ENCODE results near the gene SLC23A1. TPM values are rescaled to one million over a fixed set of nuclear protein-coding genes. Genes with fewer than 3 reads are reported as not detected.

Gene SLC23A1
- total and polyA plus RNA-seq, 4 donors = 10.0 to 18.0 (median 17.4) TPM

- Histone ChIP-seq H3K36me3 (ENCODE audit: control insufficient read depth in 4 of 4, insufficient read depth in 3 of 4, low read depth in 1 of 4, low read length in 3 of 4) (no peaks in the 10 kb centered on the region), H3K4me3 (ENCODE audit: low read depth in 1 of 3, low read length in 3 of 3) (no peak overlapping the region), H3K9ac (ENCODE audit: low read depth in 1 of 2, low read length in 2 of 2) (no peak overlapping the region), H3K9me3 (ENCODE audit: control insufficient read depth in 4 of 4, low read length in 3 of 4) (no peaks in the 10 kb centered on the region), H3K27ac (ENCODE audit: low read depth in 1 of 2, low read length in 2 of 2) (no peak overlapping the region), H3K27me3 (ENCODE audit: control insufficient read depth in 4 of 4, insufficient read depth in 4 of 4, low read length in 3 of 4) (no peaks in the 10 kb centered on the region), H3K4me1 (ENCODE audit: control insufficient read depth in 4 of 4, insufficient read depth in 4 of 4, low read length in 3 of 4) (peaks cover 3 to 20% (median 13%) of the 10 kb centered on the region in 4 donors)
- no peak for DNase-seq (ENCODE audit: low spot score)
- TF ChIP-seq HNF4A (conservative IDR thresholded peaks at IDR 0.05) = no peak
- 92% methylated on average over 2 of the region's 2 CpGs for WGBS
Measured at GRCh38 chr5:139344177-139344576, 38.9 kb downstream of the SLC23A1 start.

GRCh38 chr5:139343476-139343875 is 39.6 kb downstream of the SLC23A1 start:
- TF ChIP-seq ATF3 (IDR thresholded peaks at IDR 0.05) = no peak
- TF ChIP-seq FOXA2 (IDR thresholded peaks at IDR 0.05) = no peak
- no peak for TF ChIP-seq NR2F2 (IDR thresholded peaks at IDR 0.05)
- Histone ChIP-seq H3K27me3 (ENCODE audit: control insufficient read depth in 4 of 4, insufficient read depth in 4 of 4, low read length in 3 of 4) (no peaks in the 10 kb centered on the region), H3K9me3 (ENCODE audit: control insufficient read depth in 4 of 4, low read length in 3 of 4) (no peaks in the 10 kb centered on the region), H3K36me3 (ENCODE audit: control insufficient read depth in 4 of 4, insufficient read depth in 3 of 4, low read depth in 1 of 4, low read length in 3 of 4) (no peaks in the 10 kb centered on the region), H3K4me1 (ENCODE audit: control insufficient read depth in 4 of 4, insufficient read depth in 4 of 4, low read length in 3 of 4) (peaks cover 3 to 20% (median 13%) of the 10 kb centered on the region in 4 donors), H3K27ac (ENCODE audit: low read depth in 1 of 2, low read length in 2 of 2) (no peak overlapping the region), H3K9ac (ENCODE audit: low read depth in 1 of 2, low read length in 2 of 2) (peak overlapping the region in 1 of 2 donors; percentile 83), H3K4me3 (ENCODE audit: low read depth in 1 of 3, low read length in 3 of 3) (no peak overlapping the region)
- DNase-seq (ENCODE audit: low spot score) = no peak
- WGBS = 90% methylated on average over 9 of the region's 9 CpGs

- no peaks in the 10 kb centered on the region for H3K9me3 ChIP-seq (ENCODE audit: control insufficient read depth in 4 of 4, low read length in 3 of 4)
- 1% methylated on average over 16 of the region's 16 CpGs for WGBS
- peak overlapping the region; percentile 91 to 99 for H3K27ac ChIP-seq (ENCODE audit: low read depth in 1 of 2, low read length in 2 of 2)
- DNase-seq (ENCODE audit: low spot score) = no peak
- peak overlapping the region; percentile 64 to 98 (median 85) for H3K4me3 ChIP-seq (ENCODE audit: low read depth in 1 of 3, low read length in 3 of 3)
- TF ChIP-seq HNF4G (IDR thresholded peaks at IDR 0.05) = no peak
- TF ChIP-seq CTCF (IDR thresholded peaks at IDR 0.05; ENCODE audit: low read depth, low read length, missing input control) = no peak
- TF ChIP-seq RXRA (IDR thresholded peaks at IDR 0.05) = no peak
- TF ChIP-seq FOXA1 (IDR thresholded peaks at IDR 0.05) = no peak
- TF ChIP-seq GABPA (IDR thresholded peaks at IDR 0.05 in 1 of 2, conservative IDR thresholded peaks at IDR 0.05 in 1 of 2) = no peak
- no peak for TF ChIP-seq MAX (IDR thresholded peaks at IDR 0.05)
- no peak for TF ChIP-seq EGR1 (IDR thresholded peaks at IDR 0.05; ENCODE audit: low read depth in 2 of 2)
- peaks cover 0 to 20% (median 13%) of the 10 kb centered on the region in 4 donors for H3K4me1 ChIP-seq (ENCODE audit: control insufficient read depth in 4 of 4, insufficient read depth in 4 of 4, low read length in 3 of 4)
- peak overlapping the region; percentile 83 to 92 for H3K9ac ChIP-seq (ENCODE audit: low read depth in 1 of 2, low read length in 2 of 2)
- no peaks in the 10 kb centered on the region for H3K27me3 ChIP-seq (ENCODE audit: control insufficient read depth in 4 of 4, insufficient read depth in 4 of 4, low read length in 3 of 4)
- no peaks in the 10 kb centered on the region for H3K36me3 ChIP-seq (ENCODE audit: control insufficient read depth in 4 of 4, insufficient read depth in 3 of 4, low read depth in 1 of 4, low read length in 3 of 4)
Measured at GRCh38 chr5:139342423-139342723, 40.7 kb downstream of the SLC23A1 start.

GRCh38 chr5:139341689-139342422 is 41.2 kb downstream of the SLC23A1 start, which contains the start of gene PAIP2:
Gene PAIP2, plus strand, starts transcription at chr5:139341854. Its CDS starts 21,931 bp downstream, at chr5:139363785.
- peaks cover 0 to 20% (median 13%) of the 10 kb centered on the region in 4 donors for H3K4me1 ChIP-seq (ENCODE audit: control insufficient read depth in 4 of 4, insufficient read depth in 4 of 4, low read length in 3 of 4)
- under 1% methylated on average over 66 of the region's 66 CpGs for WGBS
- peak; percentile 91 to 96 for TF ChIP-seq GABPA (IDR thresholded peaks at IDR 0.05 in 1 of 2, conservative IDR thresholded peaks at IDR 0.05 in 1 of 2)
- TF ChIP-seq EGR1 (IDR thresholded peaks at IDR 0.05; ENCODE audit: low read depth in 2 of 2) = no peak
- no peak for TF ChIP-seq REST (IDR thresholded peaks at IDR 0.05)
- peak; percentile 74 to 79 for TF ChIP-seq RAD21 (IDR thresholded peaks at IDR 0.05)
- TF ChIP-seq YY1 (IDR thresholded peaks at IDR 0.05) = peak; percentile 66
- TF ChIP-seq RXRA (IDR thresholded peaks at IDR 0.05) = peak; percentile 40 to 58
- peak; percentile 71 for TF ChIP-seq CTCF (IDR thresholded peaks at IDR 0.05; ENCODE audit: low read depth, low read length, missing input control)

More at GRCh38 chr5:139341689-139342422, 41.2 kb downstream of the SLC23A1 start, which contains the start of gene PAIP2:
- Histone ChIP-seq H3K27me3 (ENCODE audit: control insufficient read depth in 4 of 4, insufficient read depth in 4 of 4, low read length in 3 of 4) (no peaks in the 10 kb centered on the region), H3K27ac (ENCODE audit: low read depth in 1 of 2, low read length in 2 of 2) (peak within 1 kb of the TSS; percentile 91 to 99), H3K9ac (ENCODE audit: low read depth in 1 of 2, low read length in 2 of 2) (peak within 1 kb of the TSS; percentile 83 to 92), H3K36me3 (ENCODE audit: control insufficient read depth in 4 of 4, insufficient read depth in 3 of 4, low read depth in 1 of 4, low read length in 3 of 4) (no peaks in the 10 kb centered on the region), H3K9me3 (ENCODE audit: control insufficient read depth in 4 of 4, low read length in 3 of 4) (no peaks in the 10 kb centered on the region), H3K4me3 (ENCODE audit: low read depth in 1 of 3, low read length in 3 of 3) (peak within 1 kb of the TSS; percentile 64 to 98 (median 85))
- DNase-seq (ENCODE audit: low spot score) = peak; percentile 97

All from liver (tissue), 9 donors.